Loucy (cell line): ENCODE data around the gene RSBN1.

Experiments
- CTCF ChIP-seq: fragments of 200-600 bp; sonication (generic); conservative IDR thresholded peaks from 2 replicates; pipeline ENCODE4 v1.5.1; 2014; ENCODE audit warnings: mild to moderate bottlenecking, antibody characterized with exemption, low read length
- EZH2phosphoT487 ChIP-seq: fragments of 200-600 bp; IDR thresholded peaks from 2 replicates; pipeline ENCODE4 v1.6.1; 2018; ENCODE audit warnings: antibody characterized with exemption, mild to moderate bottlenecking, moderate library complexity, borderline replicate concordance

- no peak for TF ChIP-seq CTCF
- no peak for TF ChIP-seq EZH2phosphoT487
Measured at GRCh38 chr1:113793878-113794834, 18.1 kb downstream of the RSBN1 start.
